PC-9 (cell line): ENCODE results near the gene IRS1.

Experiments
- CTCF ChIP-seq: fragments of 200-600 bp; sonication (generic); conservative IDR thresholded peaks from 2 replicates; pipeline ENCODE4 v1.6.1; 2017; ENCODE audit warnings: mixed run types, antibody characterized with exemption, mild to moderate bottlenecking, moderate library complexity
- EZH2 ChIP-seq: fragments of 200-600 bp; sonication (generic); IDR thresholded peaks from 2 replicates; pipeline ENCODE4 v1.8.0; 2017; ENCODE audit warnings: antibody characterized with exemption, low read depth

GRCh38 chr2:226799211-226799975, at the start of gene IRS1:
- TF ChIP-seq CTCF = no peak
- TF ChIP-seq EZH2 = no peak
